GM18951 (cell line): ENCODE measurements around the gene MRPS18A.

Experiments
- POLR2A ChIP-seq: IDR thresholded peaks from 4 replicates; pipeline ENCODE4 v1.6.1; 2011; ENCODE audit warnings: mild to moderate bottlenecking; ENCODE audit not compliant: insufficient read length, insufficient read depth; ENCODE audit errors: extremely low read depth
- in situ Hi-C: fragments of 300-500 bp; cut with MboI; formaldehyde crosslinking; loops from one replicate; pipeline ENCODE4 v1.12.0; 2022; ENCODE audit warnings: low sequenced_read_pairs, mixed read lengths, inconsistent platforms; ENCODE audit not compliant: unreplicated experiment

MRPS18A gene

GRCh38 chr6:43687437-43688347, at the start of gene MRPS18A:
TSS of gene MRPS18A (minus strand) at chr6:43687791. CDS start at chr6:43687779, 12 bp downstream.
- TF ChIP-seq POLR2A: peak; percentile 87
- in situ Hi-C loops: no loop called here

- no peak for TF ChIP-seq POLR2A
- in situ Hi-C loops: no loop called here
Observed at GRCh38 chr6:43736844-43737243, 49.3 kb upstream of the MRPS18A start.

GRCh38 chr6:43736211-43736786, 48.7 kb upstream of the MRPS18A start:
- no peak for TF ChIP-seq POLR2A
- in situ Hi-C loops: no loop called here

- in situ Hi-C loops: no loop called here
Observed at GRCh38 chr6:43735642-43736199, 48.1 kb upstream of the MRPS18A start.

DNA sequence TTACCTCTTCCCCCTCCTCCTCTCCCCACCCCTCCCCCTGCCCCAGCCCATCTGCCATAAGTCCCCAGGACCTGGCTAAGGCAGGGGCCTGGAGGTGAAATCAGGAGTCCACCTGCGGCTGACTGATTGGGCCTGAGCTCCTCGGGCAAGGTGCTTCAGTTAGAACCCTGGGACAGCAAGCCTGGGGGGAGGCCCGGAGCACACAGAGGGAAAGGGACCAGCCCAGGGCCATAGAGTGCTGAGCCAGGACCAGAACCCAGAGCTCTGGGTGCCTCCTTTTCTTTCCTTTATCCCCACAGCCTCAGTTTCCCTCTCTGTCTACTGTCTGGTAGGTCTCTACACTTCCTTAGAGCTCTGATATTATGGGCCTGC, 46.7 kb upstream of the MRPS18A start:
- TF ChIP-seq POLR2A: no peak
- in situ Hi-C loops: no loop called here

More at GRCh38 chr6:43735642-43736199, 48.1 kb upstream of the MRPS18A start:
- no peak for TF ChIP-seq POLR2A

DNA sequence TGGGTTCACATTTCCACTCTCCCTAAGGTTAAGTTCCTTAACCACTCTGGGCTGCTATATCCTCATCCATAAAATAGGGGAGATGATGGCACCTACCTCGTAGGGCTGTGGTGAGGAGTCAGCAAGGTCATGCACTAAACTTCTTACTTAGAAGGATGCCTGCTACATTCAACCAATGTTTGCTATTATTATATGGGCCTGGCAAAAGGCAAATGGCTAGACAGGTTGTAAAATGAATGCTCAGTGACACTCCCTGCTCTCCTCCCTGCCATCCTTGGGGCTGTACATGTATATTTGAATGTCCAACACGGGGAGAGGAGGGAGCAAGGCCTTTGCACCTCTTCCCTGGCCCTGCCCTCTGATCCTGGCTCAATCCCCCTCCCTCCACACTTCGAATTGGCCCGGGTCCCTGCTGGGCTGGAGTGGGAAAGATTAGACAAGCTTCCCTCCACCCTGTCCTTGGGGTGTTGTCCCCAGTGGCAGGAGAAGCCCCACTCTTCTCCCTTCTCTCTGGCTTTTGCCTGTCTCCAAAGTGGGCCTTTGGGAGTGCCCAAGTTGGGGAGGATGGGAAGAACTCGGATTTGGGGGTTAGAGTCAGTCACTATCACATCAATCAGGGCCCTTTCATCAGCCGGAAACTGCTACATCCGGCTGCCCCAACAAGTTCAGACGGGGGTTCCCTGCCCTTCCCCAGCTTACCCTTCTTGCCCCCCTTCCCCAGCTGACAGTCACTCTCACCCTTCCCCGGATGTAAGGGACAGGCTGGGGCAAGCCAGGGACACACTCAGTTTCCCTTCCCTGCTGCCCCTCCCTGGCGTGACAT, 46.1 kb upstream of the MRPS18A start:
- in situ Hi-C loops: no loop called here

DNA sequence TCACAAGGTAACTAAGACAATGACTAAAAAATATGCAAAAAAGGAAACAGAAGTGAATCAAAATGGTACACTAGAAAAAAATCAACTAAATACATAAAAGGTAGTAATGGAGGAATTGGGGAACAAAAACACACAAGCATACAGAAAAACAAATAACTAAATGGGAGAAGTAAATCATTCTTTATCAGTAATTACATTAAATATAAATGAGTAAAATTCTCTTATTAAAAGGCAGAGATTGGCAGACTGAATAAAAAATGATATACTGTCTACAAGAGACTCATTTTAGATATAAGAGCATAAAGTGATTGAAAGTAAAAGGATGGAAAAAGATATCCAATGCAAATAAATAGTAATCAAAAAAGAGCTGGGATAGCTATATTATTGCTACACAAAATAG, 43.0 kb upstream of the MRPS18A start:
- no peak for TF ChIP-seq POLR2A
- in situ Hi-C loops: no loop called here

More for the DNA sequence above, 46.1 kb upstream of the MRPS18A start:
- TF ChIP-seq POLR2A: no peak

- TF ChIP-seq POLR2A: no peak
- in situ Hi-C loops: no loop called here
Observed at GRCh38 chr6:43729537-43729936, 41.9 kb upstream of the MRPS18A start.

GRCh38 chr6:43728586-43728985, 41.0 kb upstream of the MRPS18A start:
- TF ChIP-seq POLR2A: no peak
- in situ Hi-C loops: no loop called here

GRCh38 chr6:43727634-43728033, 40.0 kb upstream of the MRPS18A start:
- TF ChIP-seq POLR2A: no peak
- in situ Hi-C loops: no loop called here

DNA sequence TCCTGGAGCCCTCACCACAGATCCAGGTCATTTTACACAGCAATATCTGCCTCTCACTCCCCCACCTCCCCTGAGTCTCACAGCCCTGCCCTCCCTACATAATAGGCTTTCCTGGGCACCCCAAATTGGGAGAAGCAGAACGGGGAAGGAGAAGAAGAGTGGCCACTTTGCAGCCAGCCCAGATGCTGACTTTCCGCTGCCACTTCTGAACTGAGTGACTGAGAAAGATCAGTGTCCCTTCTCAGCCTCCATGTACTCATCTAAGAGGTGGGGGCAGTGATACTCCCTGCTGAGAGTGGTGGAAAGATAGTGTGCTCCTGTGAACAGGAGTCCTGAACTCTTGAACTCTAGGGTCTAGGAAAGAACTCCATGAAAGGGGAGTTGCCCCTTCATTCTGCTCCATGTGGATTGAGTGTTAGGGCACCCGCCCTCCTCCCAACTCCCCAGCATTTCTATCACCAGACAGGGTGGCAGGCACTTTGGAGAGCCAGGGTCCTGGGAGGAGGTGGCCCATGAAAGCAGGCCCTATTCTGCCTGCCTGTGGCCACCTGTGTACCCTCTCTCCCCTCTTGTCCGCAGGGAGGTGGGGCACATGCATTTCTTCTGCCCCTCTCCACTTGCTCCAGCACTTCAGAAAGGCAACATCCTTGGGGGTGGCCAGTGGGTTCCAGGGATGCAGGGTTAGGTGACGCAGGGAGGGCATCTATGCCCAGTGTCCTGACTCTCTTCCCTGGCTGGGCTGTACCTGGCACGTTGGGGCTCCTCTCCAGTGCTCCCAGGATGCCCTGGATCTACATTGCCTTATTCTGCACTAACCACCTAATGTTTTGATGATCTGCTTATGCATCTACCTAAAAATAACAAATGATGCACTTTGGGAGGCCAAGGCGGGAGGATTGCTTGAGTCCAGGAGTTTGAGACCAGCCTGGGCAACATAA, 38.3 kb upstream of the MRPS18A start:
- in situ Hi-C loops: no loop called here
- TF ChIP-seq POLR2A: no peak
